Rectal smooth muscle tissue (tissue), 1 donor: ENCODE results near the gene TSPAN14.
"Not testable (repeated sequence)": the region's sequence is repeated elsewhere in the genome, so short reads cannot be mapped to it uniquely, and the experiment has no call there.

Source experiments
- H3K27ac ChIP-seq: one replicate; pipeline ENCODE4 v1.7.0; 2013; ENCODE audit warnings: low read depth, low read length, inconsistent platforms
- H3K27me3 ChIP-seq: one replicate; pipeline ENCODE4 v1.7.0; 2013; ENCODE audit warnings: low read length; ENCODE audit not compliant: control insufficient read depth, insufficient read depth
- H3K36me3 ChIP-seq: one replicate; pipeline ENCODE4 v1.7.0; 2013; ENCODE audit warnings: low read length; ENCODE audit not compliant: control insufficient read depth, insufficient read depth
- H3K4me1 ChIP-seq: one replicate; pipeline ENCODE4 v1.7.0; 2013; ENCODE audit warnings: low read length; ENCODE audit not compliant: control insufficient read depth, insufficient read depth
- H3K4me3 ChIP-seq: one replicate; pipeline ENCODE4 v1.7.0; 2013; ENCODE audit warnings: low read length
- H3K9ac ChIP-seq: one replicate; pipeline ENCODE4 v1.7.0; 2013; ENCODE audit warnings: low read length

Gene TSPAN14

DNA sequence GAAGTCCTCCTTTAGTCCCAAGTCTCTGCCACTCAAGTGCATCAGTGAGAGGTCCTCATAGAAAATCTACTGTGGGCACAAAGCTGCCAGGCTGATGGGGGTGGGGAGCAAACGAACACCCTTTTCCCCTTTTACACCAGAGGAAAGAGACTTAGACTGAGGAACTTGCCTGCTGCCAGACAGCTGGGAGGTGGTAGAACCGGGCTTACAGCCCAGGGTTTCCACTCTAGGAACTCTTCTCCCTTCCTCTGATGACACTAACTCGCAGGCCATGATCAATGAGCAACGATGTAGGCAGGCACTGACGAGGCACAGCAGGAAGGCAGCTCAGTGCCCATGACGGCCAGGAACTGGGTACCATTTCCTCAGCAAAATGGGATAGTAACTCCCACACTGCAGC is 72.6 kb downstream of the TSPAN14 start:
- Histone ChIP-seq H3K4me1 (no peaks in the 10 kb centered on the region), H3K27me3 (no peaks in the 10 kb centered on the region), H3K4me3 (no peak overlapping the region), H3K36me3 (peaks cover 4% of the 10 kb centered on the region), H3K9ac (no peak overlapping the region), H3K27ac (no peak overlapping the region)

DNA sequence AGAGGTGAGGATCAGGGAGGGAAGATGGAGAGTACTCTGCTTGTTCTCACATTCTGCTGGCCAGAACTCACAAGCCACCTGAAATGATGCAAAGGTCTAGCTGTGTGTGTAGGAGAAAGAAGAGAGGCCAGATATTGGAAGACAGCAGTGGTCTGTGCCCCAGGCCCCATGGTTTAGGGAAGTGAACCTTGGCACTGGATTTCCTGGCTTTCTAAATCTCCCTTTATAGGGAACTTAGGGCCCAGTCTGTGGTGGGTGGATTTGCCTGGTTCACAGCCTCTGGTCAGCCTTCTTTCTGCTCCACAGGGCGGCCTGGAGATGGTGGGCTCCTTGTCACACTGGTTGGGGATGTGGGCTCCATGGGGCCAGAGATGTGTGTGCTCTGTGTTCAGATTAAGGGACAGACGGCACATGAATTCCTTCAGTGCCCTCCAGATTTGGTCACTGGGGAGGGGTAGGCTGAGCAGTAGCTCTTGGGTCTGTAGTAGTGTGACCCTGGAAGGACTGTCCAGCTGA is 74.1 kb downstream of the TSPAN14 start:
- H3K36me3 ChIP-seq: peaks cover 4% of the 10 kb centered on the region
- H3K4me3 ChIP-seq: no peak overlapping the region
- H3K27me3 ChIP-seq: no peaks in the 10 kb centered on the region
- no peaks in the 10 kb centered on the region for H3K4me1 ChIP-seq
- H3K9ac ChIP-seq: no peak overlapping the region
- no peak overlapping the region for H3K27ac ChIP-seq

DNA sequence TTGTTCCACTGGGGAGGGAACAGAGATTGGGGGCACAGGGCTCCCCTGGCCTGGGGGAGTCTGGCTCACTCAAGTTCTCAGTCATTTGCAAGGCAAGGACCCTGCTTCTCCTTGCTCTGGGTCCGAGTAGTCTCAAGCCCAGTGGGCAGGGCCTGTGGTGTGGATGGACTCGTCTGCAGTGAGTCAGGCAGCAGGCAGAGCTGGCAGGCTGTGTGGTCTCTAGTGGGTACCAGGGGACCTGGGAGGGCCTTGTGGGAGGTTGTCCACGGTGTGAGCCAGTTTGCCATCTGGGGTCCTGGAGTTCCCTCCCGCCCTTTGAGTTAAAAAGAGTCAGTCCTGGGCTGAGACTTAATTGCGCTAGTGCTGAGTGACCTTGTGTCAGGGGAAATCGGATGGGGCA is 74.8 kb downstream of the TSPAN14 start:
- no peaks in the 10 kb centered on the region for H3K27me3 ChIP-seq
- H3K4me1 ChIP-seq: no peaks in the 10 kb centered on the region
- no peak overlapping the region for H3K27ac ChIP-seq
- H3K36me3 ChIP-seq: peaks cover 4% of the 10 kb centered on the region
- no peak overlapping the region for H3K4me3 ChIP-seq
- no peak overlapping the region for H3K9ac ChIP-seq

DNA sequence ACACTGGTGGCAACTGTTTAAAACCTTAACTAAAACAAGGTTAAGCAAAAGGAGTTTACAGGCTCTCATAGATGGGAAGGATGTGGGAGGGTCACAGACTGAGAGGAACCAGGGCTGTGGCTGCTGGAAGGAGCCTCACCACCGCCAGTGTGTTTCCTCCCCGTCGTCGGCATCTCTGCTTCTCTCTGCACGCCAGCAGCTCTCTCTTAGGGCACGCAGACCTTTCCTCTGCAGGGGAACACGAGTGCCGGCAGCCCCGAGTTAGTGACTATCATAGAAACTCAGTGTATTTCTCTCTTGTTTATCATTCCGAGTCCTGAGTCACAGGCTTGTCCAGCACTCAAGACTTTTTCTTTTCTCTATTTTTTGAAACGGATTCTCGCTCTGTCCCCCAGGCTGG is 75.5 kb downstream of the TSPAN14 start:
- H3K4me3 ChIP-seq: no peak overlapping the region
- H3K9ac ChIP-seq: no peak overlapping the region
- peaks cover 4% of the 10 kb centered on the region for H3K36me3 ChIP-seq
- H3K4me1 ChIP-seq: no peaks in the 10 kb centered on the region
- no peak overlapping the region for H3K27ac ChIP-seq
- H3K27me3 ChIP-seq: no peaks in the 10 kb centered on the region

DNA sequence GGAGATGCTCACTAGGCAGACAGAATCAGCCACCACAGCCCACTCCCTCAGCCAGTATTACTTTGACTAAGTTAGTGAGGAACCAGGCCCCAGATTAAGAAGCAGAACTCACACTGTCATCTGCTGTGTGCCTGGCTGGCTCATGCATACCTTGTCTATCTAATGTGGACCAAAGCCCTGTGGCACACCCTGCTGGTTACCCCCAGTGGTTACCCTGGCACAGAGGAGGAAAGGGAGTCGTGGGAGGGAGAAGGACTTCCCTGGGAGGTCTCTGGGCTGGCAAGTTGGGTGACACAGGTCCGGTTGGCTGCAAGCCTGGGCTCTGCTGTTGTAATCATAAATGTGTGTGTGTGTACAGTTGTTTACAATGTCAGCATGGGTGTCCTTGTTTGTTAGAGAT is 76.1 kb downstream of the TSPAN14 start:
- Histone ChIP-seq H3K27me3 (no peaks in the 10 kb centered on the region), H3K9ac (no peak overlapping the region), H3K4me3 (no peak overlapping the region), H3K36me3 (peaks cover 4% of the 10 kb centered on the region), H3K27ac (no peak overlapping the region), H3K4me1 (no peaks in the 10 kb centered on the region)

DNA sequence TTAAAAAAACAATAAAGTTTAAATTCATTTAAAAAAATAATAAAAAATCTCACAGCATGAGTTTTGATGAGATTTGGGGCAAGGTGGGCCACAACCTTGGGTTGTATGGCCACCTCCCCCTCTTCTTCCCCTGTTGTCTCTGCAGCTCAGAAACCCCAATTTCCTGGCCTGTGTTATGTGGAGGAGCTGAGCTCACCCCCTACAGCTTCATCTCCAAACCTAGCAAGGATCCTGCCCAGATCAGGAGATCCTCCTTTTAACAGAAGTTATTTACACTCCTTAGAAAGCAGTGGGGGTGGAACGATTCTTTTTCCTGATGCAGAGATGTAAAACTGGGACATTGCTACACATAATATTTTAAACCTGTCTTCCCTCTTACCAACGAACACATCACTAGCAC is 76.7 kb downstream of the TSPAN14 start:
- peaks cover 4% of the 10 kb centered on the region for H3K36me3 ChIP-seq
- no peak overlapping the region for H3K27ac ChIP-seq
- H3K4me1 ChIP-seq: no peaks in the 10 kb centered on the region
- no peak overlapping the region for H3K4me3 ChIP-seq
- H3K27me3 ChIP-seq: no peaks in the 10 kb centered on the region
- H3K9ac ChIP-seq: no peak overlapping the region

DNA sequence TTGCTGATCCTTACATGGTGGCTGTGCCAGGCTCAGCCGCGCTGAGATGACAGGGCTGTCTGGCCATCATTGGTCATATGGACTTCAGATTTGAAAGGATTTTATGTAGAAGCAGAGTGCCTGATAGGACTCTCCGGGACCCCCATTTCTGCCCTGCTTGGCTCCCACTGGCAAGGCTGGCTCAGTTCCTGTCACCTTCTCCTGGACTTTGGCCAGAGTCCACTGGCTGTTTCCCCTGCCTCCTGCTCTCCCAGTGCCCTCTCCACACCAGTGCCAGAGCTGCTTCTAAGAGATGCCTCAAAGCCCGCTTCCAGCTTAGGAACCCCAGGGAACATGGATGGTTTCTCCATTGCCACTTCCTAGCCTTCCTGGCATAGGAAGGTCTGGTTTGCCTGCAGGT is 78.5 kb downstream of the TSPAN14 start:
- peaks cover 4% of the 10 kb centered on the region for H3K36me3 ChIP-seq
- H3K4me3 ChIP-seq: no peak overlapping the region

DNA sequence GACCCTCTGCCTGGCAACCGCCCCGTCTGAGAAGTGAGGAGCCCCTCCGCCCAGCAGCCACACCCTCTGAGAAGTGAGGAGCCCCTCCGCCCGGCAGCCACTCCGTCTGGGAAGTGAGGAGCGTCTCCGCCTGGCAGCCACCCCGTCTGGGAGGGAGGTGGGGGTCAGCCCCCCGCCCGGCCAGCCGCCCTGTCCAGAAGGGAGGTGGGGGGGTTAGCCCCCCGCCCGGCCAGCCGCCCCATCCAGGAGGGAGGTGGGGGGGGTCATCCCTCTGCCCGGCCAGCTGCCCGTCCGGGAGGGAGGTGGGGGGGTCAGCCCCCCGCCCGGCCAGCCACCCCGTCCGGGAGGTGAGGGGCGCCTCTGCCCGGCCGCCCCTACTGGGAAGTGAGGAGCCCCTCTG is 79.9 kb downstream of the TSPAN14 start:
- H3K4me3 ChIP-seq, H3K36me3 ChIP-seq, H3K27ac ChIP-seq, H3K4me1 ChIP-seq, H3K9ac ChIP-seq, H3K27me3 ChIP-seq: not testable (repeated sequence)

More for the DNA sequence above, 78.5 kb downstream of the TSPAN14 start:
- Histone ChIP-seq H3K9ac (no peak overlapping the region), H3K4me1 (no peaks in the 10 kb centered on the region), H3K27ac (no peak overlapping the region), H3K27me3 (no peaks in the 10 kb centered on the region)

DNA sequence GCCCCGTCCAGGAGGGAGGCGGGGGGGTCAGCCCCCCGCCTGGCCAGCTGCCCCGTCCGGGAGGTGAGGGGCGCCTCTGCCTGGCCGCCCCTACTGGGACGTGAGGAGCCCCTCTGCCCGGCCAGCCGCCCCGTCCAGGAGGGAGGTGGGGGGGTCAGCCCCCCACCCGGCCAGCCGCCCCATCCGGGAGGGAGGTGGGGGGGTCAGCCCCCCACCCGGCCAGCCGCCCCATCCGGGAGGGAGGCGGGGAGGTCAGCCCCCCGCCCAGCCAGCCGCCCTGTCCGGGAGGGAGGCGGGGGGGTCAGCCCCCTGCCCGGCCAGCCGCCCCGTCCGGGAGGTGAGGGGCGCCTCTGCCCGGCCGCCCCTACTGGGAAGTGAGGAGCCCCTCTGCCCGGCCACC is 80.5 kb downstream of the TSPAN14 start:
- not testable (repeated sequence) for H3K27ac ChIP-seq, H3K36me3 ChIP-seq, H3K4me3 ChIP-seq, H3K4me1 ChIP-seq, H3K9ac ChIP-seq, H3K27me3 ChIP-seq

DNA sequence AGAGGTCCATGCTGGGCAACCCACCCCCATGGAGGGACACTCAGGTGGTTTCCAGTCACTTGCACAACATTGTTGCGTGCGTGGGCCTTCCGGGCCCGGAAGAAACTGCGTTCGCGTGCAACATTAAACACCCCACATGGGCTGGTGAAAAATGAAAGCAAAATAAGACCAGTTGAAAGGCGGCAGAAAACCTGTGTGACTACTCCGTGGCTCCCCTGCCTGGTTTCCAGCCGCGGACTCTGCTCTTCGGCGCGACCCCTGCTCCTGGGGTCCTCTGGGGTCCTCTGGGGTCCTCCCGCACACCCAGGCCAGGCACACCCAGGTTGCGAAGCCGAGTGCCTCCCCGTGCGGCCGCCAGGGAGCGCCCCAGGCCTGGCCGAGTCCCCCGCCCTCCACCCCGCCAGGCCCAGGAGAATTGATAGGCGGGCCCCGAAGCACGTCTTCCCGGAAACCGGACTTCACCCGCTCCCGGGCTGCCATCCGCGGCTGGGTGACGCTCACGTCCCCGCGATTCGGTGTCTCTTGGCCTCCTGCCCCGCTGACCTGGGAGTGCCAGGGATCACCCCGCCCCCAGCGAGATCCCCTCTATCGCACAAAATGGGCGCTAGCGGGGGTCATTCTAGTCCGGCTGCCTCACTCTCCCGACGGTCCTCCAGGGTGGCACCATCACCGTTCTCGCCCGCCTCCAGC is 81.7 kb downstream of the TSPAN14 start:
- Histone ChIP-seq H3K27me3 (no peaks in the 10 kb centered on the region), H3K4me3 (peak overlapping the region; percentile 67), H3K36me3 (no peaks in the 10 kb centered on the region), H3K27ac (no peak overlapping the region), H3K9ac (no peak overlapping the region), H3K4me1 (no peaks in the 10 kb centered on the region)

DNA sequence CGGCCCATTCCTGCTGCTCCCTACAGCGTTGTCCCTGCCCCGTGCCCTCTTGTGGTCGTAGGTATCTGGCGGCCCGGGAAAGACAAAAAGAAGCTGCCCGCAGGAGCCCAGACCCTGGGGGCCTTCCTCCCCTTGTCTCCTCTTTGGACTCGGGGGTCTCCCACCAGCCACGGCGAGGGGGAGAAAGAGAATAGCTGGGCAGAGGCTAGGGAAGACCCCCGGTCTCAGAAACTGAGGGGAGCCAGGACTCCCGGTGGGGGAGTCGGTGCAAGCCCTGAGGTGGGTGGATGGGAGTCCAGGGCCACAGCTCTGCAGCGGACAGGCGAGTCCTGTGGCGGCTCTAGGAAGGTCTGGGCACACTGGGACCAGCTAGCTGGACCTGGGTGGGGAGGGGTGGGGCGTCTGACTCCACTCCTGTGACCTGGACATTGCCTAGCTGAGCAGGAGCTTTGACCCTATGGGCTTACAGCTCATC is 82.3 kb downstream of the TSPAN14 start:
- peak overlapping the region; percentile 67 for H3K4me3 ChIP-seq
- H3K27ac ChIP-seq: no peak overlapping the region
- H3K27me3 ChIP-seq: no peaks in the 10 kb centered on the region
- no peaks in the 10 kb centered on the region for H3K4me1 ChIP-seq
- H3K9ac ChIP-seq: no peak overlapping the region
- H3K36me3 ChIP-seq: no peaks in the 10 kb centered on the region

DNA sequence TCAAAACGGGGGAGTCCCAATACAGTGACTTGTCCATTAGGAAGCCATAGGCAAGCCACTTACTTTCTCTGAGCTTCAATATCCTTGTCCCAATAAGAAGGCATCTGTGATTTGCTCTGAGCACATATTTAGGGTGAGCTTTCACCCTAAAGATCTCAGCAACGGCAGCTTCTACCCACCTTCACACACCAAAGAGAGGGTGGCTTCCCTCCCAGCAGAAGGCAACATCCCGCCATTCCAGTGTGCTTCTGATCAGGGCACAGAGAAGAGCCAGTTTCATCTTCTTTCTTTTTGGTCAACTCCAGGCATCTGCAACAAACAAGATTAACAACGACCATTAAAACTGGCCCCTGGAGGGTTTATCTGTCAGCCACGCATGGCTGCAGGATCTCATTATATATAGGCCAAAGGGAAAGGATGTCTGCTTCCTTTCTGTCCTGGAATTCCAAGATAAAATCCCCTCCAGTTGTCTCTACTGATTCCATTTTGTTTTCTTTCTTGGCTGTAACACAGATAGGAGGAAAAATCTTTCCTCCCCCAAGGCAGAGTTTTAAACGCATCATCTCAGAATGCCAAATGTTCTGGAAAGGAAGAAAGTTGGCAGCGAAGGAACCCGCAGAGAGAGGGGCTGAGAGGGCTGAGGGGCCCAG is 83.1 kb downstream of the TSPAN14 start:
- no peak overlapping the region for H3K4me3 ChIP-seq

More for the DNA sequence above, 83.1 kb downstream of the TSPAN14 start:
- H3K4me1 ChIP-seq: no peaks in the 10 kb centered on the region
- no peak overlapping the region for H3K27ac ChIP-seq
- no peaks in the 10 kb centered on the region for H3K36me3 ChIP-seq
- H3K9ac ChIP-seq: no peak overlapping the region
- no peaks in the 10 kb centered on the region for H3K27me3 ChIP-seq
